Testis (tissue), 2 donors: ENCODE data around the gene CCDC43.

ENCODE experiments used
- POLR2A ChIP-seq: fragments of 450-650 bp; IDR thresholded peaks from one replicate; pipeline ENCODE4 v1.6.1; 2017; ENCODE audit warnings: antibody characterized with exemption, mild to moderate bottlenecking, moderate library complexity
- TF ChIP-seq, protein P1 (sequence below), 3 experiments: fragments of 450-650 bp in 2 of 3; fragments of 200-600 bp in 1 of 3; sonication (generic) in 1 of 3; IDR thresholded peaks; one replicate each; pipeline ENCODE4 v1.5.1; 2016 to 2019; ENCODE audit warnings: antibody characterized with exemption in 3 of 3, mild to moderate bottlenecking in 2 of 3, moderate library complexity in 1 of 3

- no peak for TF ChIP-seq POLR2A
- TF ChIP-seq, protein P1, sequence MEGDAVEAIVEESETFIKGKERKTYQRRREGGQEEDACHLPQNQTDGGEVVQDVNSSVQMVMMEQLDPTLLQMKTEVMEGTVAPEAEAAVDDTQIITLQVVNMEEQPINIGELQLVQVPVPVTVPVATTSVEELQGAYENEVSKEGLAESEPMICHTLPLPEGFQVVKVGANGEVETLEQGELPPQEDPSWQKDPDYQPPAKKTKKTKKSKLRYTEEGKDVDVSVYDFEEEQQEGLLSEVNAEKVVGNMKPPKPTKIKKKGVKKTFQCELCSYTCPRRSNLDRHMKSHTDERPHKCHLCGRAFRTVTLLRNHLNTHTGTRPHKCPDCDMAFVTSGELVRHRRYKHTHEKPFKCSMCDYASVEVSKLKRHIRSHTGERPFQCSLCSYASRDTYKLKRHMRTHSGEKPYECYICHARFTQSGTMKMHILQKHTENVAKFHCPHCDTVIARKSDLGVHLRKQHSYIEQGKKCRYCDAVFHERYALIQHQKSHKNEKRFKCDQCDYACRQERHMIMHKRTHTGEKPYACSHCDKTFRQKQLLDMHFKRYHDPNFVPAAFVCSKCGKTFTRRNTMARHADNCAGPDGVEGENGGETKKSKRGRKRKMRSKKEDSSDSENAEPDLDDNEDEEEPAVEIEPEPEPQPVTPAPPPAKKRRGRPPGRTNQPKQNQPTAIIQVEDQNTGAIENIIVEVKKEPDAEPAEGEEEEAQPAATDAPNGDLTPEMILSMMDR (IDR thresholded peaks at IDR 0.05): no peak
Measured at GRCh38 chr17:44736551-44737240, 47.1 kb upstream of the CCDC43 start.
